ENCODE data around the gene SIRPB2.

Gene SIRPB2

GRCh38 chr20:1491281-1491840, at the start of gene SIRPB2:
TSS of gene SIRPB2 (minus strand) at chr20:1491420. CDS start at chr20:1491359, 61 bp downstream.
- in situ Hi-C loops (cut with MboI; ENCODE audit: low pct_unique_long_range_greater_than_20kb, low sequenced_read_pairs, unreplicated experiment): no loop called here
- DNase-seq (ENCODE audit: low spot score): no peak
- no peak for TF ChIP-seq CTCF (IDR thresholded peaks at IDR 0.05; ENCODE audit: extremely low read depth, insufficient read depth, missing control alignments)

GRCh38 chr20:1539816-1540419, 48.7 kb upstream of the SIRPB2 start:
- no peak for TF ChIP-seq CTCF (IDR thresholded peaks at IDR 0.05; ENCODE audit: extremely low read depth, insufficient read depth, missing control alignments)
- DNase-seq (ENCODE audit: low spot score): no peak
- in situ Hi-C loops (cut with MboI; ENCODE audit: low pct_unique_long_range_greater_than_20kb, low sequenced_read_pairs, unreplicated experiment): no loop called here

GRCh38 chr20:1538655-1539054, 47.4 kb upstream of the SIRPB2 start:
- no peak for TF ChIP-seq CTCF (IDR thresholded peaks at IDR 0.05; ENCODE audit: extremely low read depth, insufficient read depth, missing control alignments)
- in situ Hi-C loops (cut with MboI; ENCODE audit: low pct_unique_long_range_greater_than_20kb, low sequenced_read_pairs, unreplicated experiment): no loop called here
- DNase-seq (ENCODE audit: low spot score): no peak

- in situ Hi-C loops (cut with MboI; ENCODE audit: low pct_unique_long_range_greater_than_20kb, low sequenced_read_pairs, unreplicated experiment): no loop called here
- peak; percentile 21 for DNase-seq (ENCODE audit: low spot score)
- TF ChIP-seq CTCF (IDR thresholded peaks at IDR 0.05; ENCODE audit: extremely low read depth, insufficient read depth, missing control alignments): no peak
Observed at GRCh38 chr20:1537731-1538058, 46.5 kb upstream of the SIRPB2 start.

GRCh38 chr20:1536893-1537730, 45.9 kb upstream of the SIRPB2 start:
- no peak for TF ChIP-seq CTCF (IDR thresholded peaks at IDR 0.05; ENCODE audit: extremely low read depth, insufficient read depth, missing control alignments)
- no peak for DNase-seq (ENCODE audit: low spot score)
- in situ Hi-C loops (cut with MboI; ENCODE audit: low pct_unique_long_range_greater_than_20kb, low sequenced_read_pairs, unreplicated experiment): no loop called here

- in situ Hi-C loops (cut with MboI; ENCODE audit: low pct_unique_long_range_greater_than_20kb, low sequenced_read_pairs, unreplicated experiment): no loop called here
- TF ChIP-seq CTCF (IDR thresholded peaks at IDR 0.05; ENCODE audit: extremely low read depth, insufficient read depth, missing control alignments): no peak
- peak; percentile 64 for DNase-seq (ENCODE audit: low spot score)
Observed at GRCh38 chr20:1535420-1536175, 44.4 kb upstream of the SIRPB2 start.

Data from GM13977 (cell line).